GM10266 (cell line): ENCODE measurements around the gene CA11.
A peak's percentile ranks its signal among the peaks of the same experiment; 100 is the strongest.
"Not testable (repeated sequence)": the region's sequence is repeated elsewhere in the genome, so short reads cannot be mapped to it uniquely, and the experiment has no call there.

Experiments
- DNase-seq: peaks from one replicate; pipeline ENCODE4 v3.0.0; 2012; ENCODE audit errors: extremely low spot score
- CTCF ChIP-seq: IDR thresholded peaks from 2 replicates; pipeline ENCODE4 v1.5.1; 2012; ENCODE audit warnings: mild to moderate bottlenecking, low read depth; ENCODE audit not compliant: control insufficient read depth, insufficient read depth; ENCODE audit errors: missing control alignments

CA11 gene

GRCh38 chr19:48646001-48646721, at the start of gene CA11:
CA11 (minus strand) TSS chr19:48646187; CDS start chr19:48645632, 555 bp downstream.
- peak; percentile 90 for DNase-seq
- peak; percentile 95 for TF ChIP-seq CTCF

- DNase-seq: not testable (repeated sequence)
Measured at GRCh38 chr19:48693629-48694028, 47.6 kb upstream of the CA11 start.

GRCh38 chr19:48689449-48689848, 43.5 kb upstream of the CA11 start:
- no peak for DNase-seq
- no peak for TF ChIP-seq CTCF

GRCh38 chr19:48687776-48688175, 41.8 kb upstream of the CA11 start:
- no peak for DNase-seq
- no peak for TF ChIP-seq CTCF

- DNase-seq: not testable (repeated sequence)
Measured at GRCh38 chr19:48686637-48687036, 40.6 kb upstream of the CA11 start.

GRCh38 chr19:48686088-48686487, 40.1 kb upstream of the CA11 start:
- no peak for DNase-seq
- TF ChIP-seq CTCF: no peak

- TF ChIP-seq CTCF: no peak
- no peak for DNase-seq
Measured at GRCh38 chr19:48685583-48685982, 39.6 kb upstream of the CA11 start.

- no peak for TF ChIP-seq CTCF
- DNase-seq: no peak
Measured at GRCh38 chr19:48683349-48683748, 37.4 kb upstream of the CA11 start.
